ENCODE data around the gene ZEB1. TPM values are rescaled to one million over a fixed set of nuclear protein-coding genes. Genes with fewer than 3 reads are reported as not detected.

The ZEB1 gene
- total RNA-seq, 1 experiment from 2014 or later = 0.39 TPM

DNA sequence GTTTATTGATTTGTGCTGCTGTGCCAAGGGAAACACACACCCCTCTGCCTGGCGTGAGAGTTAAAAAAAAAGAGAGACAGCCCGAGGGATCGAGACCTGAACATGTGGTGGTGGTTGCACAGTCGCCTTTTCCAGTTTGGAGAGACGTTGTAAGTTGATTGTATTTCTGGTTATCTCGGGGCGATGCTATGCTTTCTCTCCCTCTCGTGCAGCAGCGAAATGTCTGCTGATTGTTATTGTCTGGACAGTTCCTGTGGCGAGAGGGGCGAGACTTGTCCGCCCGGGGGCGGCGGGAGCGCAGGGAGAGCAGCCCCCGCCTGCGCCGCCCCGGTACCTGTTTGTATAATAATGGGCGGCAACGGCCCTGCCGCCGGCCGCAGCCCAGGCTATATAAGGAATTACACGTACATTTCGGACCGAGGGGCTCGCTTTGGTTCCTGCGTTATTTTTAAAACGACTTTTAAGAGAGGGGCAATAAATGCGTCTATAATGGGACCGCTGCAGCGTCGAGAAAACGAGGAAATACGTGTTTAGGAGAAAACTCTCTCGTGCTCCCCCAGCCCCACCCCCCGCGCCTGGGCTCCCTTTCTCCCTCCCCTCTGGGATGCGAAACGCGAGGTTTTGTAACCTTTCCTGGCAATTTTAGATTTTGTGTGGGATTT is 1.7 kb downstream of the ZEB1 start:
- TF ChIP-seq, protein P1, sequence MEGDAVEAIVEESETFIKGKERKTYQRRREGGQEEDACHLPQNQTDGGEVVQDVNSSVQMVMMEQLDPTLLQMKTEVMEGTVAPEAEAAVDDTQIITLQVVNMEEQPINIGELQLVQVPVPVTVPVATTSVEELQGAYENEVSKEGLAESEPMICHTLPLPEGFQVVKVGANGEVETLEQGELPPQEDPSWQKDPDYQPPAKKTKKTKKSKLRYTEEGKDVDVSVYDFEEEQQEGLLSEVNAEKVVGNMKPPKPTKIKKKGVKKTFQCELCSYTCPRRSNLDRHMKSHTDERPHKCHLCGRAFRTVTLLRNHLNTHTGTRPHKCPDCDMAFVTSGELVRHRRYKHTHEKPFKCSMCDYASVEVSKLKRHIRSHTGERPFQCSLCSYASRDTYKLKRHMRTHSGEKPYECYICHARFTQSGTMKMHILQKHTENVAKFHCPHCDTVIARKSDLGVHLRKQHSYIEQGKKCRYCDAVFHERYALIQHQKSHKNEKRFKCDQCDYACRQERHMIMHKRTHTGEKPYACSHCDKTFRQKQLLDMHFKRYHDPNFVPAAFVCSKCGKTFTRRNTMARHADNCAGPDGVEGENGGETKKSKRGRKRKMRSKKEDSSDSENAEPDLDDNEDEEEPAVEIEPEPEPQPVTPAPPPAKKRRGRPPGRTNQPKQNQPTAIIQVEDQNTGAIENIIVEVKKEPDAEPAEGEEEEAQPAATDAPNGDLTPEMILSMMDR (conservative IDR thresholded peaks at IDR 0.05) = no peak
- Mint-ChIP-seq H3K36me3 (ENCODE audit: insufficient read depth in 1 of 3, low read depth in 3 of 3) (peaks cover 0 to 2% (median 0%) of the 10 kb centered on the region in 3 experiments; a peak in 2 of 7 replicates), H3K4me1 (peaks cover 16% of the 10 kb centered on the region in 2 experiments), H3K27ac (no peak overlapping the region), H3K9me3 (no peaks in the 10 kb centered on the region; a peak in 2 of 5 replicates), H3K4me3 (peak overlapping the region; percentile 62 to 91), H3K27me3 (ENCODE audit: low read depth) (peaks cover 80% of the 10 kb centered on the region)
- H3K9ac ChIP-seq (ENCODE audit: extremely low read depth, insufficient read length, low read length) = no peak overlapping the region
- no peaks in the 10 kb centered on the region for H3K4me1 ChIP-seq (ENCODE audit: insufficient read depth, low read length)
- H4K5ac ChIP-seq (ENCODE audit: insufficient read length, low read depth, low read length) = no peak overlapping the region
- no peak overlapping the region for H2BK5ac ChIP-seq (ENCODE audit: insufficient read length, low read length)
- H4K20me1 ChIP-seq (ENCODE audit: control insufficient read depth, insufficient read depth, insufficient read length) = no peaks in the 10 kb centered on the region
- peak; percentile 33 for DNase-seq
- H3K14ac ChIP-seq (ENCODE audit: insufficient read depth, low read length) = no peak overlapping the region
- no peak overlapping the region for H2BK15ac ChIP-seq (ENCODE audit: low read depth, low read length)
- no peak overlapping the region for H3K23ac ChIP-seq (ENCODE audit: insufficient read length, low read depth, low read length)
- no peak overlapping the region for H2BK20ac ChIP-seq (ENCODE audit: low read depth, low read length, poor library complexity, severe bottlenecking)
- peaks cover 23% of the 10 kb centered on the region for H3K27me3 ChIP-seq (ENCODE audit: insufficient read depth, low read length)
- no peak overlapping the region for H2AFZ ChIP-seq (ENCODE audit: low read length)
- H2BK120ac ChIP-seq (ENCODE audit: low read depth, low read length, poor library complexity, severe bottlenecking) = no peak overlapping the region
- H3K9me3 ChIP-seq (ENCODE audit: control insufficient read depth, low read depth, low read length) = no peaks in the 10 kb centered on the region
- no peaks in the 10 kb centered on the region for H3K79me2 ChIP-seq (ENCODE audit: insufficient read depth, low read length)
- no peak overlapping the region for H4K8ac ChIP-seq (replicated peaks; ENCODE audit: insufficient read length, low read depth, low read length)
- no peak overlapping the region for H2AK5ac ChIP-seq (ENCODE audit: insufficient read length, low read length)
- H3T11ph ChIP-seq (ENCODE audit: low read length) = no peak overlapping the region
- no peak overlapping the region for H2BK12ac ChIP-seq (ENCODE audit: insufficient read length, low read depth, low read length)
- no peaks in the 10 kb centered on the region for H3K79me1 ChIP-seq (ENCODE audit: insufficient read depth, low read depth, low read length, poor library complexity, severe bottlenecking)
- peak overlapping the region; percentile 100 for H3K4me2 ChIP-seq (ENCODE audit: insufficient read depth, insufficient read length, low read length)
- no CpG with 5 or more reads among the region's 43 CpGs for WGBS (ENCODE audit: extremely low coverage, insufficient read length, low lambda C conversion rate)
- no peak overlapping the region for H3K4ac ChIP-seq (ENCODE audit: low read depth, low read length)
- H3K18ac ChIP-seq (ENCODE audit: insufficient read length, low read depth, low read length) = no peak overlapping the region
- no peak overlapping the region for H3K56ac ChIP-seq (ENCODE audit: insufficient read length, low read depth, low read length)
- H3K27ac ChIP-seq (ENCODE audit: insufficient read length, low read depth, low read length) = no peak overlapping the region
- no peak overlapping the region for H4K91ac ChIP-seq (ENCODE audit: insufficient read length, low read depth, low read length)
- H3K23me2 ChIP-seq (ENCODE audit: insufficient read length, low read depth, low read length, poor library complexity, severe bottlenecking) = peaks cover 16% of the 10 kb centered on the region
